Activated CD8-positive, alpha-beta memory T cell treated with anti-CD3 and anti-CD28 coated beads, Interleukin-2, amount 50 U/mL, for 1 hour (primary cell): ENCODE measurements around the gene U2SURP.
"Not testable (repeated sequence)": the region's sequence is repeated elsewhere in the genome, so short reads cannot be mapped to it uniquely, and the experiment has no call there.

Experiments
- DNase-seq: peaks from one replicate; pipeline ENCODE4 v3.0.0-alpha.2; 2020; ENCODE audit errors: extremely low read depth

The U2SURP gene

DNA sequence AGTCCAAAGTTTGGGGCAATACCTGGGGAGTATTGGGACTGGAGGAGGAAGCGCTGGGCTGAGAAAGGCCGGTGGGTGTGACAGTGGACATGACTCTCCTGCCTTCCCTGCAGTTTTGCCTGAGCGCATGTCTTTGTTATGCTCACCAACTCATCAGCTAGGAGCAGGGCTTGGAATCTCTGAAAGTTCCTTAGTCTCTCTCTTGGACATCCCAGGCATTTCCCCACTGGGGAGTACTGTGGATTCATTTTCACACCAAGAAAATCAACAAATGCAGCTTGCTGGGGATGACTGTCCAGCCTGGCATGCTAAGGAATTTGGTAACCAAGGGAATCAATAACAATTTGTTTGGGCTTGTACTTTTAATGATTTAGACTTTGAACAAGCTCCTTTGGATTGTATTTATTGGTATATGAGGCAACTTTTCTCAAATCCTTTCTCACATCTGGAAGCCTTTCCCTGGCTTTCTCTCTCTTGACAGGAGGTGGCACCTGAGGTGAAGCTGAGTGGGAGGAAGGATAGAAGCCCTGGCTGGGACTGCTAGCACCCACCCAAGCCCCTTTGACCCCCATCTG, 69.7 kb downstream of the U2SURP start:
- DNase-seq: no peak

DNA sequence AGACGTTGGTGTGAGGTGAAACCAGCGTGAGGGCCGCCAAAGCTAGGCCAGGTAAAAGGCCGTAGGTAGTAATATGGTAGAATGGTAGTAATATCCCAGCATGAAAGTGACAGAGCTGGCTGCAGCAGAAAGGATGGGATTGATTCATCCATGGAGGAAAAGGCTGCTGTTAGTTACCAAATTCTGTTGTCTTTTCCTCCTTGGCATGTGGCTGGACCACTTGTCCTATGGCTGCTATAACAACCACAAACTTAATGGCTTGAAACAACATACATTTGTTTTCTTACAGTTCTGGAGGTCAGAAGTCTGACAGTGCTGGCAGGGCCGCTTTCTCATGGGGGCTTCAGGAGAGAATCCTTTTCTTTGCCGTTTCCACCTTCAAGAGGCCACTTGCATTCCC, 70.4 kb downstream of the U2SURP start:
- no peak for DNase-seq

DNA sequence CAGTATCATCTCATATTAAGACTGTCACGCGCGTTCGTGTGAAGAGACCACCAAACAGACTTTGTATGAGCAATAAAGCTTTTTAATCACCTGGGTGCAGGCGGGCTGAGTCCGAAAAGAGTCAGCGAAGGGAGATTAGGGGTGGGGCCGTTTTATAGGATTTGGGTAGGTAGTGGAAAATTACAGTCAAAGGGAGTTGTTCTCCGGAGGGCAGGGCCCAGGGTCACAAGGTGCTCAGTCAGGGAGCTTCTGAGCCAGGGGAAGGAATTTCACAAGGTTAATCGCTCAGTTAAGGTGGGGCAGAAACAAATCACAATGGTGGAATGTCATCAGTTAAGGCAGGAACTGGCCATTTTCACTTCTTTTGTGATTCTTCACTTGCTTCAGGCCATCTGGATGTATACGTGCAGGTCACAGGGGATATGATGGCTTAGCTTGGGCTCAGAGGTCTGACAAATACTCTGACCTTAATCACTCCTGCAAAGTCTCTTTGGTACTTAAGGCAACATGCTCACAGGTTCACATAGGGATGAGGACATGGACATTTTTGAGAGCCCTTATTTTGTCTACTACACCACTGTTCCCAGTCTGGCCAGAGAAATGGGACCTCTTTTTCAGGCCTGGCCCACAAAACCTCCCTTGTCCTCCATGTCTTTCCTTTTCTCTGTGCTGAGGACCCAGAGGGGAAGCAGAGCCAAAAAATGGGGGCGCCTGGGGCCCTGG, 71.1 kb downstream of the U2SURP start:
- DNase-seq: not testable (repeated sequence)

DNA sequence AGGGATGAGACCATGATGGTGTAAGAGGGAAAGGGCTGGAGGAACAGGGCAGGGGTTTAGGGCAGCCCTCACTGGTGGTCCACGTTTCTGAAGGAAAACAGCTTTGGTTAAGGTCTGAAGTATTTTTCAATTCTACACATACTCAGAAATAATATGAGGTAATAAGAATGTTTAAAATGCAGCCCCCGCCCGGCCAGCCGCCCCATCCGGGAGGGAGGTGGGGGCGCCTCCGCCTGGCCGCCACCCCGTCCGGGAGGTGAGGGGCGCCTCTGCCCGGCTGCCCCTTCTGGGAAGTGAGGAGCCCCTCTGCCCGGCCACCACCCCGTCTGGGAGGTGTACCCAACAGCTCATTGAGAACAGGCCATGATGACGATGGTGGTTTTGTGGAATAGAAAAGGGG, 72.2 kb downstream of the U2SURP start:
- not testable (repeated sequence) for DNase-seq

DNA sequence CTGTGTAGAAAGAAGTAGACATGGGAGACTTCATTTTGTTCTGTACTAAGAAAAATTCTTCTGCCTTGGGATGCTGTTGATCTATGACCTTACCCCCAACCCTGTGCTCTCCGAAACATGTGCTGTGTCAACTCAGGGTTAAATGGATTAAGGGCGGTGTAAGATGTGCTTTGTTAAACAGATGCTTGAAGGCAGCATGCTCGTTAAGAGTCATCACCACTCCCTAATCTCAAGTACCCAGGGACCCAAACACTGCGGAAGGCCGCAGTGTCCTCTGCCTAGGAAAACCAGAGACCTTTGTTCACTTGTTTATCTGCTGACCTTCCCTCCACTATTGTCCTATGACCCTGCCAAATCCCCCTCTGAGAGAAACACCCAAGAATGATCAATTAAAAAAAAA, 72.6 kb downstream of the U2SURP start:
- DNase-seq: not testable (repeated sequence)

DNA sequence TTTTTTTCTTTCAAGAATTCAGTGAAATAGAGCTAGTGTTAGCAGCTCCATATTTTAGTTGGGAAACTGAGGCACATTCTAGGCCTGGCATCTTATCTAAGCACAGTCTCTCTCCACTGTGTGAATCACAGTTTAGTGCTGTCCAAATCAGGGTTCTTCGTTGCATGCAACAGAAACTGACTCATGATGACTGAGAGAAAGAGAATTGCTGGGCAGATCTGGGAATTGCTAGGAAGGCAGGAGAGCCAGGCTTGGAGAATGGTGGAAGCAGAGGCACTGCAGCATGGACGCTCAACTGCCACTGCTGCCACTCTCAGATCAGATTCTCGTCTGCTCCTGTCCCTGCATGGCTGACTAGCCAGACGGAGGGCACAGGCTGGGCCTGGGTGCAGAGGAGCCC, 77.5 kb downstream of the U2SURP start:
- no peak for DNase-seq

DNA sequence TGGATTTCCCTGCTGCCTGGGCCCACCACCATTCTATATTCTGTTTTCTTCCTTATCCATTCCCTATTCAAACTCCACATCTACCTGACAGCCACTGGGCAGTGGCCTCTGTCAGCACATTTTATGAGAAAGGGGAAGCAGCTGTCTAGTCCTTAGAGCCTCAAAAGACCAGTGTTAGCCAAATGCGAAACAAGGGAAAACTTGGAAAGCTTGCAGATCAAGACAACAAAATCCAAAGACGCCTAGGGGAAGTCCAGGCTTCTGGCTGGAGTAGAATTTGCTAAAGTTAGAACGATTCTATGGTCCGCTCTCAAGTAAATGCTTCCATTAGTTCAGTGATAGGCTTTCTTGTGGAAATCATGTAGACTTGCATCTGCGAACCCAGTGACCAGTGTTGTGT, 78.8 kb downstream of the U2SURP start:
- no peak for DNase-seq

DNA sequence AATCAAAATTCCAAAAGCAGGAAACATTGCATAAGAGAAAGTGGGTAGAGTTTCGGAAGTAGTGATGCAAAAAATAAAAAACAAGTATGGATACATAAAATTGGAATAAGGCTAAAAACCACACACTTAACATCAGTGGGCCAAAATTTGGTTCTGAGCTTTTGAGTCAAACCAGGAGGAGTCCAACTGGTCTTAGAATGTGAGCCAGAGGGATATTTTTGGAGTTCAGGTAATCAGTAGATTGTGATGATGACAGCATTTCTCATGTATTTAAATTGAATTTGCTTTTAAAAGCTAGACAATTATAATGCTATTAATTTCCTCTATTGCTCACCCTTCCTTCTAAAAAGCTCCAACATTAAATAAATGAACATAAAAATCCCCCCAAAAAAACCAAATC, 80.0 kb downstream of the U2SURP start:
- DNase-seq: no peak

DNA sequence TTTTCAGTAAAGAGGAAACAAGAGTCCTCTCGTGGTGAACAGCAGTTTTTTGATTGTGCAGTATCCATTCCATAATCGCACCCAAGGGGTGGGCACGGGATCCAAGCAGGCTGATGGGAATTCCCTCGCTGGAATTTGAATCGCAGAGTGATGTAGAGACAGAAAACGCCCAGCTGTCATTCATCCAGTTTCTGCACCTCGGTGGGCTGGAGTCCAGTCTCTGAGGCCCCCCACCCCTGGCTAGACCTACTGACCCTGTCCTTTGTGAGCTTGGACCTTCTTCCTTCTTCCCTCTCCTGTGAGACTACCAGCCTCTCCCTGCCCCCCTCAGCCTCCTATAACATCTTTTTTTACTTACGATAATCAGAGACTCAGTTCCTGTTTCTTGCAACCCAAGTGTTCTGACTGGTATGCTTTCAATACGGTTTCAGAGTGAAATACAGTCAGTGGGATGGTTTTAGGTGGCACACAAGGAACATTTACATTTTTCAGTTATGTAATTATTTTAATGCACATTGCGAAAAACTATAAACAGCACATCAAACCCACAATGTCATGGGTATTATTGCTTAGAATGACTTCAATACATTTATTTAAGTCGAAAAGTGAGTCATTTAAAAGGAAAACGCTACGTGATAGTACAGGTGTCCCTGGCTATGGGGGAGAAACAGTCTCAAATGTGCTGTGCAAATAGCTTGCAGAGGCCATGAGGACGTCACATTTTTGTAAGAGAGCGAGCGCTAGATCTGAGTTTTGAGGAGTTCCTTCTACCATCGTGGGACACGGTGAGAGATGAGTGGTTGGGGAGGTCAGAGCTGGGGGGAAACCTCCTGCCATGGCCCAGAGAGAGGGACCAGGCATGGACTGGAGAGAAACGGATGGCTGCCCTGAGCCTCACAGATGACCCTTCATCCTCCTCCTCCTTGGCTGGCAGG, 80.7 kb downstream of the U2SURP start:
- DNase-seq: no peak

DNA sequence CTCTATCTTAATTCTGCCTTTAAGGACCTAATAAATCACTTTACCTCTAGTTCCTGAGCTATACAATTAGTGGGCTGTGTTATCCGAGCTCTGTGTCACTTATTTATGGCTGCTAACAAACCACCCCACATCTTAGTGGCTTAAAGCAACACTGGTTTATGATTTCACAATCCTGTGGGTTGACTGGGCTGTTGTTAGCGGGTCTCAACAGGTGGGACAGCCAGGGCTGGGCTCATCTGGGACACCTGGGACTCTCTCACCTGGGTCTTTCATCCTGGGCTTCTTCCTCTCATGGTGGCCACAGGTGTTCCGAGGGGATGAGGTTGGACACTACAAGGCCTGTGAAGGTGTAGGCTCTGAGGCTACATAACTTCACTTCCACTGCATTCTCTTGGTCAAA, 82.4 kb downstream of the U2SURP start:
- DNase-seq: no peak

DNA sequence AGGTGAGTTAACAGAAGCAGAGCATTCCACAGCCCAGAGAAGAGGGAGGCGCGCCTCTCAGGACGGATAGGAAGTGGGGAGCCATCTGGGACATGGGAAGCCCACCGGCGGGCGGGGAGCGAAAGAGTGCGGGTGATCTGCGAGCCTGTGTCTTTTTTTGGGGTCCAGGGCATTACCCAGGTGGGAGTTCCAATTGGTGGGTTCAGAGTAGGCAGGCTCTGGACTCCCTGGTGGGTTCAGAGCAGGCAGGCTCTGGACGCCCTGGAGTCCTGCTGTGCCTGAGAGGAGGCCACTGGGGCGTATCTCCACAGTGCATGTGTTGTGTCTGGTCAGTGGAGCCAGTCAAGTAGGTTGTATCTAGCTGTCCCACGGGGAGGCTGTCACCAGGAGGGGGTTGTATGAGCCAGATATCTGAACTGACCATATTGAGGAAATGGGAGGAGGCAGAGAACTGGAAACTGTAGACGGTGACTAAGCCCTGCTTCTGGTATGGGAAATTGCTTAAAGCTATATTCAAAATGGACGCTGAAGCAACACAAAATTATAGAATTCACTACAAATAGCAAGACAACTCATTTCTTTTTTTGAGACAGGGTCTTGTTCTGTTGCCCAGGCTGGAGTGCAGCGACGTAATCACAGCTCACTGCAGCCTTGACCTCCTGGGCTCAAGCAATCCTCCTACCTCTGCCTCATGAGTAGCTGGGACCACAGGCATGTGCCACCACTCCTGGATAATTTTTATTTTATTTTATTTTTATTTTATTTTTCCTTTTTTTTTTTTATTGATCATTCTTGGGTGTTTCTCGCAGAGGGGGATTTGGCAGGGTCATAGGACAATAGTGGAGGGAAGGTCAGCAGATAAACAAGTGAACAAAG, 83.7 kb downstream of the U2SURP start:
- no peak for DNase-seq

DNA sequence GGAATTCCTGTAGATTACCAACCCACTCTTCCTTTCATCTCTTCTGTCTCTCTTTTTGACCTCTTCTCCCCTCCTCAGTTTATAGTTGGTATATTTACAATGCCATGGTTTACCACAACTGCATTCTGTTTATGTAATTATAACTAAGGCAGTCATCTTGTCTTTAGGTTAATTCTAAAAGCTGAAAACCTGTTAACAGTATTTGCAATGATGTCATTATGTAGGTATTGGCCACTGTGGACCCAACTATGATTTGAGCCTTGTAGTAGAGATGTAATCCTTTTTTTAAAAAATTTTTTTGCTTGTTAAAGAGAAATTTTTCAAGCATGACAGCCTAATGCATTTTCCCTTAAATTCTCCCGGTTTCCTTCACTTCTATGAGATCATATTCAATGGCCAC, 87.5 kb downstream of the U2SURP start:
- DNase-seq: no peak

DNA sequence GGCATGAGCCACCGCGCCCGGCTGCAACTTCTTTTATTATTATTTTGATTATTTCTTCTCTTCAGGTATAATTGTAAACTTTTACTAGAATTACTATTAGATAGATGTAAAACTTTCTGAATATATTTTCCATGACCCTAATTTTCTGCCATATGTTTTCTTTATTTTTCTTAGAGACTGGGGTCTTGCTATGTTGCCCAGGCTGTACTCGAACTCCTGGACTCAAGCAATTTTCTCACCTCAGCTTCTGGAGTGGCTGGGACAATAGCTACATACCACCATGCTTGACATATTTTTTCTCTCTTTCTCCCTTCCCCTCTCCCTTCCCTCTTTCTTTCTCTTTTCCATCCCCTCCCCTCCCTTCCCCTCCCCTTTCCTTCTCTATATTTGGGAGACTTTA, 88.6 kb downstream of the U2SURP start:
- DNase-seq: no peak

DNA sequence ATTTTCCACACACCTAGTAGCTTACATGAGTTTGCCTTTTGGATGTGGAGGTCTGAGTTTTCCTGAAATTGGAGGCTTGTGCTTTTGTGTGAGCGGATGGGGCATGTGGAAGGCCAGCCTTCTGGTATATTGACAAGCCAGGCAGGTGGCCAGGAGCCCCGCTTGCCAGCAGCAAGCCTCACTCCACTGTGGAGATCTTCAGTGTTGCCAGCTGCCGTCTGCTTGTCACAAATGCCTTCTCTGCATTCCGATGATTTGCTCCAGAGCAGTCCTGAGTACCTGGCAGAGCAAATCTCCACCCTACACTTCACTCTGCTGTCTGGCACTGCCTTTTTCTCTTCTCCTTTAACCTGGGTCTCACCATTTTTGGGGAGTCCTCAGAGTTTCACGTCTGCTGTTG, 89.1 kb downstream of the U2SURP start:
- no peak for DNase-seq

DNA sequence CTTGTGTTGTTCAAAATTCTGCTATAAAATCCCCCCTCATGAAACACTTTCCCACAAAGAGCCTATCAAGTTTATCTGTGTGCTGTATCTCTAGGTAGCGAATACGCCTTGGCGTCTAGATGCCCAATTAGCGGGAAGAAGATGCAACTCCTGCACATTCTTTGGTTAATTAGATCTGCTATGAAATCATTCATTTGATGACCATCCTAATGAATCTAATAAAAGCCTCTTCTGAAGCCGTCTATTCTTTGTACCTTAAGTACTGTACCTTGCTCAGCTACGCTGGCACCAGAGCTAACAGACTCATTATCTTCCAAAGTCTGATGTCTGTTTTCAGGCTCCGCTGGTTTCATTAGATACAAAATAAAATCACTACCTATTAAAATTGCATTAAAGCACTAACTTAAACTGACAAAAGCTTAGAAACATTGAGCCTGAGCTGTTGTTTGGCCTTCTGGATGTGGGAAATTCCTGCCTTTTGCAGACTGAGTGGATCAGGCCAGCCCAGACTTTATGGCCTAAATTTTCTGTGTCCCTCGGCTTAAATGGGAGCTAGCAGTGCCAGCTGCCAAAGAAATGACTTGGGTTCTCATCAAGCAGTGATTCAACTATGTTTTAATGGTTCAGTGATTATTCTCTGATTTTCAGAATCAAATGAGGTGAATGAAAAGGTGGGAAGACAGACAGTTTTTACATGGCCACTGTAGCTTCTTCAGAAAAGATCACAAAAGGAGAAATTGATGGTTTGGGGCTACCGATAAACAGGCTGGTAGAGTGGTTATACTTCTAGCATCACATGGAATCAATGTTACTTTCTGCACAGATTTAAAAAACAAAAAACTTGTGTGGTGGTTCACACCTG, 89.8 kb downstream of the U2SURP start:
- DNase-seq: no peak

DNA sequence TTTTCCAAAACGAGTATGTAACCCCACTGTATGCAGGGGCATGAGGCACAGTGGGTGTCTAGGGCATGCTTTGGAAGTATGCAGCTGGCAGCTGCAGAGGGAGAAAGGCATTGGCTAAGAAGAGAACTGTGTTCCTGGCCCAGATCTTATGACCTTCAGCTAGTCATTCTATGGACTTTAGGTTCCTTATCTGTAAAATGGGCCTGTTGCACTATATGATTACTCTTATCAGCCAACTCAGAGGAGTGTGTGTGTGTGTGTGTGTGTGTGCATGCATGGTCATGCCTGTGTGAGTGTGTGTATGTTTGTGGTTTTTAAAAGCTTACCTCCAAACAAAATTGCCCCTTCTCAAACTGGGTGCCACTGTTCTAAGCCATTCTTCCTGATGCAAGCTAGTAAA, 90.8 kb downstream of the U2SURP start:
- no peak for DNase-seq

DNA sequence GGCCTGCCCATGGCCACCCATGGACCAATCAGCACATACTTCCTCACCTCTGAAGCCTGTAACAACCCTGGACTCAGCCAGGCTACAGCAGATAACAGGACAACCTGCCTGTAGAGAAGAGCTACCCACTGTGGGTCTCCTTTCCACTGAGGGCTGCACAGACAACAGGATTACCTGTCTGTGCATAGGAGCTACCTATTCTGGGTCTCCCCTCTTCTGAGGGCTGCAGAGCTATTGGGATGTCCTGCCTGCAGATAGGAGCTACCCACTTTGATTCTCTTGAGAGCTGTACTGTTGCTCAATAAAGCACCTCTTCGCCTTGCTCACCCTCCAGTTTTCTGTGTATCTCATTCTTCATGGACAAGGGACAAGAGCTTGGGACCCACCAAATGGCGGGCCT, 94.4 kb downstream of the U2SURP start:
- no peak for DNase-seq

DNA sequence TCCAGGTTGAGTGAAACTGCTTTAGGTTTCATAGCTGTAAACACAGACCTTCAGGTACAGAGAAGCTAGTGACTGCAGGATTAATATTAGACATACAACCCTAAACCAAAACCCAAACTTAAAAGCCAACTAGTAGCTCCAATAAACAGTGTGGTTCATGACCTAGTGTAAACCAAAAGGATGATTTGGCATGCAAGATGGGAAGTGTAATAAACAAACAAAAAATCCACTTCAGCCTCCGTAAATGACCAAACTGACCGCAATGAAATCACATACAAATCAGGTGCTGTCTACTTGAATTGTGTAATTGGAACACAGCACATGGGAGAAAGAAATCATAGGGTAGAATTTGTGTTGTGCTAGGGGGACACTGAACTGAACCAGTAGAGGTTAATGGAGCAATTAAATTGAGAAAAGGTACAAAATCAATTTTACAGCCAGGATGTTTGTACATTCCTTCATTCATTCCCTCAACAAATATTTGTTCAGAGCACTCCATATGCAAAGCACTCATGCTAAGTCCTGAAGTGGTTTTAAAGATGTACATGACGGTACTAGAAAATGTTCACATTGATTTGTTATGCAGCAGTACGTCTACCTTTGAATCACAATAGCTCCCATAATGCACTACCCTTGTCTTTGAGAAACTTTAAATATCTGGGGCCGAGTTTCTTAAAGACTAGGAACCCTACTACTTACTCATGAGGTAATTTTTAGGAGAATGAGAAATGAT, 96.8 kb downstream of the U2SURP start:
- no peak for DNase-seq

DNA sequence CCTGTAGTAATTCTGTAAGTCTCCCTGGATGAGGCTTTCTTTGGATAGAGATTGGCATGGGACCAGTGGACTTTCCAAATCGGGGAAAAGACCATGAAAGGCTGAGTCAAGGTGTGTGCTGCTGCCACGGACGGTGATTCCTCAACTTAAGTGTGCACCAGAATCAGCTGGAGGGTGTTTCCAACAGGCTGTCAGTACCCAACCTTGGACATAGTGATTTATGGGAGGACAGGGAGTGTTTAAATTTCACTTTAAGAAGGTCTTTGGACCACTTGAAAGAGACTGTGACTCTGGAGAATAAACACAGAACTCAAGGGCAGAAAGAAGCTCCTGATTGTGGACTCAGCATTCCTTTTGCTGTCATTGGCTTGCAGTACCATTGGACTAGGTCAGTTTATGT, 97.8 kb downstream of the U2SURP start:
- DNase-seq: no peak

DNA sequence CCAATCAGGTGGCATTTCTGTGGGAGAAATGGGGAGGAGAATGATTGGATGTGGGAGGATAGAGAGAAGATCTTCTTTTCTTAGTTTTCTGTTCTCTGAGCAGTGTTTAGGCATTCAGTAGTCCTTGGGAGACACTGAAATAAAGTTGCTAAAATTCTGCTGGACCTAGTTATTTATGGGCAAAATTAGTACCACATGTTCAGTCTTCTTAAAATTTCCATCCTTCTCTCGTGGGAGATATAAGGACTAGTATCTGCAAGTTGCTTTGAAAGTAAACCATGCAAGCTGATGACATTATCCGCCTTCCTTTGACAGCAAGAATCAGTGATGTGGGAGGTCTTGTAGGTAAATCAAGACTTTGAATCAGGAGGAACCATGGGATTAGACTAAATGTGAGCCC, 98.3 kb downstream of the U2SURP start:
- no peak for DNase-seq
